Embryonic facial prominence (tissue), 1 donor: ENCODE data around the gene NEUROD4.

ENCODE experiments used
- DNase-seq: peaks from one replicate; pipeline ENCODE4 v3.0.0-alpha.2; 2016; ENCODE audit errors: extremely low spot score

The NEUROD4 gene

GRCh38 chr12:54998958-54999510 lies 20.7 kb upstream of the NEUROD4 start:
- DNase-seq = no peak

GRCh38 chr12:55001198-55001868 lies 18.4 kb upstream of the NEUROD4 start:
- DNase-seq = no peak

GRCh38 chr12:55002355-55002754 lies 17.4 kb upstream of the NEUROD4 start:
- no peak for DNase-seq

DNA sequence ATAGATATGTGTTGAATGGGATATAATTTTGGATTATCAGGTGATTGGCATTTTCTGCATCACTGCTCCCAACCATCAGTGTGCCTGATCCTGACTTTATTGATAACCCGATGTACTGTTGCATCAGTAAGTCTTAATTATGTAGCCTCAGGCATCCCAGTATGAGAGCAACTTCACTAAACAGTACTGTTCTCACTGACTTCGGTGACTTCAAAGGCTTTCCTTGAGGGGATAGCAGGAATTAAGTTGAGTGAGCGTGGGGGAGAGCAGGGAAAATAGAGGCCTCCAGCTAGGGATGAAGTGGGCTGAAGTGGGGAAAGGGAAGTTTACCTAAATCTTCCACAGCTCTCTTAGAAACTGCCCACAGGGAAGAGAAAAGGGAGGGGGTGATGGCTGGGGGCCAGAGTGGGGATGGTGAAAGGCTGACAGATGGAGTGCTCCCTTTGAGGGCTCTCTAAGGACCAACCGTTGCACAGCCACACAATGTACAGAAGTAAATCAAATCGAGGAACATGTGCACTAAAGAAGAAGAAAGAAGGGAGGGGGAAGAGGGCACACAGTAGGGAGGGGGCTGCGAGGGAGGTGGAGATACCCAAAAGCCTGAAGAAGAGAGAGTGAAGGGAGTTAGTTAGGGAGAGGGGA lies 10.7 kb upstream of the NEUROD4 start:
- no peak for DNase-seq

DNA sequence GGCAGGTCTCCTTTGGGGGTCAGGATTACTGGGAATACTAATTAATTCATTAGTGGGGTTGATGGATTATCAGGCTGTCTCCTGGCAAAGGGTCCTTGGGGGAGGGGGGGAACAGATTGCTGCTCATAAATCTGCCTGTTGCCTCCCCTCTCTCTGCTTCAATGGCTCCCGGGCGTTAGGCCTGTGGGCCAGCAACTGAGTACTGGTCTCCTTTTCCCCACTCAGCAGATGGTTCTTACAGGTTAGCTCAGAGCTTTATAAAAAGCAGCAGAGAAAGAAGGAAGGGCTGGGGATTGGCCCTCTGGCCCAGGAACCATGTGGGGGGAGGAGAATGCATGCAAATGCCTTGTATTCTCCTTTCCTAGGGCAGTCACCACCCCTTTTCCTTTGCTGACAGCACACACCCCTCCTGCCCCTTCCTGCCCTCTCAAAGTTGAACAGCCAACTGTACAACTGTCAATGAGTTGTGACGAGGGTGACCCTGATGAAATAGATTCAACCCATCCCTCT lies 2.3 kb upstream of the NEUROD4 start:
- no peak for DNase-seq

GRCh38 chr12:55024575-55024974 lies 4.8 kb downstream of the NEUROD4 start:
- no peak for DNase-seq

- no peak for DNase-seq
Observed at GRCh38 chr12:55025508-55025907, 5.7 kb downstream of the NEUROD4 start.

GRCh38 chr12:55034218-55034617 lies 14.4 kb downstream of the NEUROD4 start:
- DNase-seq = no peak

DNA sequence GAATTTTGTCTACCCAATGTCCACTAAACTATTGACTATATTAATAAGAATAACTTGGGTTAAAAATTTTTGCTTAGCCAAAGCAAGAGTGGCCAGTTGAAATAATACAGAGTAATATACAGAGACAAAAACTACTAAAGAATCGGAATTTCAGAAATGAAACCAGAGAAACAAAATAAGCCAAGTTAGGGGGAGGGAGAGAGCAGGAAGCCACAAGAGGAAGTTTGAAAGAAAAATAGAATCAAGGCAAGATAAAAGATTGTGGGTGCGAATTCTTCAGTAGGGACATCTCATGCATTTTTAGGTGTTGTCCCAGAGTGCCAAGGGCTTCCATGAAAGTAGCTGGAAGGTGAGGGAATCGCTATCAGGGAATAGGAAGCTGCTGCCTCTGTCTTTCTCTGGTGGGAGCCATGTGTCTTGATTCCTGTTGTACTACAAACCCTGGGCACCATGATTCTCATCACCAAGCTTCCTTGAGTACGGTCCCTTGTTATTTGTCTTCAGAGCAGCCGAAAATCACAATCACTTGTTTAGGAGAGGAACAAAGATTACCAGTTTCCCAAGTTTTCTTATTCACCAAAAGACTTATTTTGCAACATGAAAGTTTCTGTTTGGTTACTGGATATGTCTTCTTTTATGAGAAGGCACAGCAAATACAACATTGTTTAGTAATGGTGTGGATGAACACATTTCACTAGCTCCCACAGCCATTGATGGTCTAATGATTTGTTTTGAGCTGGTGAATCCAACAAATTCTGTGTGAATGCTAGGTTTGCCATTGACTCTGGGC lies 16.7 kb downstream of the NEUROD4 start:
- DNase-seq = no peak

GRCh38 chr12:55037351-55037987 lies 17.7 kb downstream of the NEUROD4 start:
- no peak for DNase-seq

DNA sequence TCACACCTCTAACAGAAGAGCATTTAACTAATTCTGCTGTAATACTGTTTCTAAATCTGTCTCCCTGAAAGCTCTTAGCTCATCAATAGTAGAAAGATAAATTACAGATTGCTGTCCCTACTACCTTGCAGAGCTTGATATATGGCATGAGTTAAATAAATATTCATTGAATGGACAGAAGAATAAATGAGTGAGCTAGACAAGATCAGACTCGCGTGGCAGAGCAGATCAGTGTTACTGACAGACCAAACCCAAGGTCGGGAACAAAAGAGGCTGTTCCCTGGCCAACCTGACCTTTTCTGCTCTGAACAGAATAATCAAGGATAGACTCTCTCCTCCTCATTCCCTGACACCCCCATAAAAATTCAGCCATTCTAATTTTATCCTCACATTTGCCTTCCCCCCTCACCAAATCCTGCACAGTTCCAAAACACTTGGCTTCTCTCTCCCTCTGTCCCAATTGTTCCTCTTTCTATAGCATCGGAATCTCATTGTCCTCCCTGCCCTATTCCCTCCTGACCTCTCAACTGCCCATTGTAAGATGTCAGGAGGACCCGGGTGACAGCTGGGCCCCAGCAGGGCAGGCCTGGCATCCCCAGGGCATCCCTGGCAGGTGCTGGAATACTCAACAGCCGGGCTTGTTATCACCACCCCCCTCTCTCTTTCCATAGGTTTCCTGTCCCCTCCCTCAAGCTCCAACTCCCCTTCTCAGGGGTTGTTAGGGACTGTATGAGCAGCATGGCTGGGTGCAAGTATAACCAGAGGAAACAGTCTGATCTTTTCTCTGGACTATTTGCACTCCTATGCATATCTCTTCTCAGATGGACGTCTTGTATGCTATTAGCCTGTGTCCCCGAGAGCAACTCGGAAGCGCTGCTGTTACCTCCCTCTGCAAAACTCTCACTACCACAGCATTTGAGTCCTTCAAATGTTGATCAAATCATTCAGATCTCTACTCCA lies 19.9 kb downstream of the NEUROD4 start:
- no peak for DNase-seq

DNA sequence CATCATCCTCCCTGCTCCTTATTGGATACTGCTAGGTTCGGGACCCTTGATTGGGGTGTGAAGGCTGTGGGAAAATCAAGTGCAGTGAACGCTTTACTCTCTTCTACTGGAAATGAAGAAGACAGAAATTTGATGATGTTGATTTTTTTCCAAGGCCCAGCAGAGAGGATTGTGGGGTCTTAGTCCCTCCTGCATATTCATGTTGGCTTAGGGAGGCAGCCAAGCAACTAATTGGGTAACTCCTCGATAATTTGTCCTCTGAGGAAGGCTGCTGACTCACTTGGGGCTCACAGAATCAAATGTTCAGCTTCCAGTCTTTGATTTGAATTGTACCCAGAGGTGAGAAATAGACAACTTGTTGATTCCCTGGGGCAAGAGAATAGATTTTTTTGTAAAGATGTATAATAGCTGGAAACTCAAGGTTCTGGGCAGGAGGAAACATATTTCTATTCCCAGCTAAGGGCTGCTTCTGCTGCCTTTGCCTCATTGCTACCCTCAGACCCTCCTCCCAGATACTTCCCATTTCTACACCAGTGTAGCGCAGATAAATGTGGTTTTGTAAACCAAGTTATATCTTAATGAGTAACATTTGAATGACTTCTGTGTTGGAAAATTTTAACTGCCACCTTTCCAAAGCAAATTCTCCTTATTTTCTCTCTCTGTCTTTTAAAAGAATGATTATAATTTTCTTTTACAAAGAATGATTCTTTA lies 21.7 kb downstream of the NEUROD4 start:
- no peak for DNase-seq

DNA sequence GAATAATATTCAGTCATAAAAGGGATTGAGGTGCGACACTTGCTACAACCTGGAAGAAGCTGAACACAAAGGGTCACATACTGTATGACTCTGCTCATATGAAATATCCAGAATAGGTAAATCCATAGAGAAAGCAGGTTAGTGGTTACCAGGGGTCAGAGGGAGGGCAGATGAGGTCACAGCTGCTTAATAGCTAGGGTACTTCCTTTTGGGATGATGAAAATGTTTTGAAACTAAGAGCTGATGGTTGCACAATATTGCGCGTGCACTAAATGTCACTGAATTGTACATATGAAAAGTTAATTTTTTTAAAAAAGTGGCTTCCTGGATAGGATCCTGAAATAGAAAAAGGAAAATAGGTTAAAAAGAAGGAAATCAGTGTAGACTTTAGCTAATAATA lies 23.8 kb downstream of the NEUROD4 start:
- no peak for DNase-seq

DNA sequence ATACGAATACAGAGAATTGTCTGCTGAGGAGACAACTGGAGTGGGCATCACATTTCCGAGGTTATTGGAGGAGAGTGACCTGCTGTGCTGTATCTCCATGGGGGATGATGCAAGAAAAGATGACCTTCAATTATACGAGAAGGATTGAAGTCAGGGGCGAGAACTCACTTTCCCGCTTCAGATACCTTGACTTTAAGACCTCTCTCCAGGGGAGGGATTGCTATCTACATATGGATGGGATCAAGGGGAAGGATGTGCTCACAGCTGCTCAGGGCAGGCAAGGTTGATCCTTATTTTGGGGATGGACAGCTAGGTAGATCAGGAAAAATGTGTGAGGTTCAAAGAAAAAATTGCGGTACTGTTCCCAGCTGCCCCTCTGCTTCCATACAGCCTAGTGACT lies 24.4 kb downstream of the NEUROD4 start:
- DNase-seq = no peak

DNA sequence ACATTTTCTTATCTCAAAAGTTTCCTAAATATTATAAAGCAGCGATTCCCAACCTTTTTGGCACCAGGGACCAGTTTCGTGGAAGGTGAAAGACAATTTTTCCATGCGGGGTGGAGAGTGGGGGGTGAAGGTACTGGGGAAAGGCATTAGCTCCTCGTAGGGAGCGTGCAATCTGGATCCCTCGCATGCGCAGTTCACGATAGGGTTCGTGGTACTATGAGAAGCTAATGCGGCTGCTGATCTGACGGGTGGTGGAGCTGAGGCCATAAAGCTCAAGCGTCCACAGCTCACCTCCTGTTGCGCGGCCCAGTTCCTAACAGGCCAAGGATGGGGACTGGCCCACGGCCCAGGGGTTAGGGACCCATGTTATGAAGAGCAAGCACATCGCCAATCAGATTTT lies 29.9 kb downstream of the NEUROD4 start:
- DNase-seq = no peak

DNA sequence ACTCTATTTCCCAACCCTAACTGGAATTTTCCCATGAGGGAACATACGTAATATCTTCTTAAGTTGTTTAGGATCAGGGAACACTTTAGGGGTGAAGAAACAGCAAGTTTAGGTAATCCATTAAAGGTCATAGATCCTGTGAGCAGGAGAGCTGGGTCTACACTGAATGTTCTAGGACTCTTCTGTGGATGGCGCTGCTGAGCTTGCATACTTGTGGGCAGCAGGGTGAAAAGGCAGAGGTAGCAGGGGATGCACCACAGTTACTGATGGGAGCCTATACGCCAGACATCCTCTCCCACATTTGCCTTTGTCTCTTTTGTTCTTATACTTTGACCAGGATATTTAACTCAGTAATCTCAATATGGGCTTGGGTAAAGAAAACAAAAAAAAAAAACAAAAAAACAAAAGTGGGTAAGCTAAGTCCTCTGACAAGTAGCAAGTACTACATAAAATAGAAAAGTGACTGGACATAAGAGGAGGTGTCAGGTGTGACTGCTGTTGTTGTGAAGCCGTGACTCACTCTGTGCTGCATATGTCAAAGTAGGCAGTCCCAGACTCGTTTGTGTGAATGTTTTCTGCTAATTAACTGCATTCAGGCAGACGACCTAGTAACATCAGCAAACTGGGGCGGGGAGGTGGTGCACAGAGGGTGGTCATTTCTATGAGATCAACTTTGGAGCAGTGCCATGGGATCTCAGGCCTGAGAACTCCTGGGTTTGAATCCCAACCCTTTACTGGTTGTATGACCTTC lies 31.6 kb downstream of the NEUROD4 start:
- no peak for DNase-seq

- DNase-seq = no peak
Observed at GRCh38 chr12:55057481-55057880, 37.7 kb downstream of the NEUROD4 start.

DNA sequence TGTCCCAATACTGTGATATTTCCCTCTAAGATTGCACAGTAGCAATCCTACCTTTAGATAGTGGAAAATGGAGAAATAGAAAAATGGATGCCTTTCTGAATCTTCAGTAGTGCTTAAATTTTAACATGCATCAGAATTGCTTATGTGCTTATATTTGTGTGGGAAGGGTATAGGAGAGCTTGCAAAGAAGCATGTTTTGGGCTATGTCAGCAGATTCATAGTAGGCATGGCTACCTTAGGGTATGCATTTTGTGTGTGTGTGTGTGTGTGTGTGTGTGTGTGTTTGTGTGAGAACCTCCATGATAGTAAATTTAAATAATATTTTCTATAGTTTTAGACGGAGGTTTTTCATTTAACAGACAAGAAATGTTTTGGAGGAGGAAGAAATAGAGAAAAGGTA lies 38.3 kb downstream of the NEUROD4 start:
- no peak for DNase-seq

DNA sequence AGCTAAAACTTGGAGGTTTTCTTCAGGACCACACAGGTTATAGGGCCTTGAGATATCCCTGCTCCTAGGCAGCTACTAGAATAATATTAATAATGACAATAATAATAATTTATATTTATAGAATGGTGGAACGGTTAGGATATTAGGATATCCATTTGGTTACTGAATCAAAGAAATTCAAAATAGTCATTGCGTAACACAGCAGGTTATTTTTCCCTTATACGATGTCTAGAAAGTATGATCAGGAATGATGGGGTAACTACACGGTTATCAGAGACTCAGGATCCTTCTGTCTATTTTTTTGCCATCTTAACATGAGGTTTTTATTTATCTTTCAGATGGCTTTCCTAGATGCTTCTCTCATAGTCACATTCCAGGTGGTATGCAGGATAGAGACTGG lies 39.0 kb downstream of the NEUROD4 start:
- DNase-seq = no peak
